SK-N-SH (cell line): ENCODE data around the gene PRKX. TPM values are rescaled to one million over a fixed set of nuclear protein-coding genes. Genes with fewer than 3 reads are reported as not detected.

Experiments
- CTCF ChIA-PET: fragments of 300-600, 350-600 bp; formaldehyde crosslinking; extraction: SDS; loops from one replicate; lab custom pipeline; 2021; lab: Yijun Ruan, JAX
- POLR2A ChIA-PET: fragments of 350-600 bp; sonication (Branson Sonifier 250); formaldehyde crosslinking; extraction: SDS; loops from one replicate; lab custom pipeline; 2020; ENCODE audit warnings: antibody characterized with exemption, inconsistent platforms; lab: Yijun Ruan, JAX
- DNase-seq: peaks from one replicate; pipeline ENCODE4 v3.0.0; 2012
- H2AFZ ChIP-seq: fragments of 200-600 bp; sonication (generic); 2 replicates; pipeline ENCODE4 v1.8.1; 2016; ENCODE audit warnings: antibody characterized with exemption, mild to moderate bottlenecking, low read depth
- H3F3A ChIP-seq: fragments of 200-600 bp; sonication (generic); replicated peaks from 2 replicates; pipeline ENCODE3; 2016; ENCODE audit warnings: antibody characterized with exemption, mild to moderate bottlenecking; ENCODE audit not compliant: insufficient read depth
- H3K27ac ChIP-seq, 2 experiments: fragments of 200-500 bp in 1 of 2; fragments of 200-600 bp in 1 of 2; sonication (Bioruptor generic) in 1 of 2; sonication (generic), shearing (Covaris generic) in 1 of 2; 2 replicates each; pipeline versions ENCODE4 v1.5.1 to v1.6.1; 2014 to 2016; ENCODE audit warnings: low read depth in 2 of 2, inconsistent platforms in 1 of 2, low read length in 1 of 2, mild to moderate bottlenecking in 1 of 2, mixed read lengths in 1 of 2
- H3K27me3 ChIP-seq: fragments of 200-600 bp; sonication (generic), shearing (Covaris generic); 2 replicates; pipeline ENCODE4 v1.6.1; 2016; ENCODE audit warnings: mixed run types; ENCODE audit not compliant: insufficient read depth
- H3K36me3 ChIP-seq, 2 experiments: fragments of 200-500 bp in 1 of 2; fragments of 200-600 bp in 1 of 2; sonication (Bioruptor generic) in 1 of 2; sonication (generic) in 1 of 2; replicated peaks in 1 of 2; 2 replicates each; pipeline versions ENCODE3 to v1.5.1; 2014 to 2016; ENCODE audit warnings: low read length in 1 of 2, mild to moderate bottlenecking in 1 of 2; ENCODE audit not compliant: insufficient read depth in 2 of 2, control insufficient read depth in 1 of 2
- H3K4me1 ChIP-seq, 2 experiments: fragments of 200-500 bp in 1 of 2; fragments of 200-600 bp in 1 of 2; sonication (Bioruptor generic) in 1 of 2; sonication (generic), shearing (Covaris generic) in 1 of 2; 2 replicates each; pipeline versions ENCODE4 v1.5.1 to v1.6.1; 2014 to 2016; ENCODE audit warnings: low read depth in 1 of 2, low read length in 1 of 2, mixed run types in 1 of 2; ENCODE audit not compliant: insufficient read depth in 2 of 2, control insufficient read depth in 1 of 2
- H3K4me2 ChIP-seq: fragments of 200-600 bp; sonication (generic), shearing (Covaris generic); 2 replicates; pipeline ENCODE4 v1.6.1; 2017; ENCODE audit warnings: mixed run types
- H3K4me3 ChIP-seq, 2 experiments: fragments of 200-500 bp in 1 of 2; fragments of 200-600 bp in 1 of 2; sonication (Bioruptor generic) in 1 of 2; sonication (generic), shearing (Covaris generic) in 1 of 2; 2 replicates each; pipeline versions ENCODE4 v1.5.1 to v1.8.1; 2014 to 2016; ENCODE audit warnings: low read depth in 2 of 2, inconsistent platforms in 1 of 2, low read length in 1 of 2, mild to moderate bottlenecking in 1 of 2, mixed read lengths in 1 of 2, moderate library complexity in 1 of 2
- H3K79me2 ChIP-seq: fragments of 200-600 bp; sonication (generic); 2 replicates; pipeline ENCODE4 v1.8.1; 2017; ENCODE audit warnings: mild to moderate bottlenecking; ENCODE audit not compliant: insufficient read depth
- H3K9ac ChIP-seq: fragments of 200-600 bp; sonication (generic); 2 replicates; pipeline ENCODE4 v1.6.1; 2017; ENCODE audit warnings: mixed run types
- H3K9me2 ChIP-seq: fragments of 200-600 bp; sonication (generic); 2 replicates; pipeline ENCODE4 v1.6.1; 2017; ENCODE audit warnings: mixed run types
- H3K9me3 ChIP-seq: fragments of 200-600 bp; sonication (generic); 2 replicates; pipeline ENCODE4 v1.6.1; 2017; ENCODE audit warnings: mixed run types, mild to moderate bottlenecking, moderate library complexity
- H4K20me1 ChIP-seq: fragments of 200-600 bp; sonication (generic); 2 replicates; pipeline ENCODE4 v1.6.1; 2017; ENCODE audit warnings: mild to moderate bottlenecking, mixed run types; ENCODE audit not compliant: insufficient read depth
- CHD2 ChIP-seq: fragments of 150-350 bp; IDR thresholded peaks from 2 replicates; pipeline ENCODE4 v1.6.1; 2018; ENCODE audit warnings: low read length; ENCODE audit not compliant: partially characterized antibody
- CTCF ChIP-seq: fragments of 200-600 bp; sonication (generic); IDR thresholded peaks from 2 replicates; pipeline ENCODE4 v1.6.1; 2017; ENCODE audit warnings: antibody characterized with exemption, mild to moderate bottlenecking, moderate library complexity
- EP300 ChIP-seq, 2 experiments: IDR thresholded peaks; 2 replicates each; pipeline versions ENCODE4 v1.4.0 to v1.6.1; 2012; ENCODE audit warnings: borderline replicate concordance in 1 of 2, low read depth in 1 of 2, low read length in 1 of 2
- FOXJ3 ChIP-seq: sonication (generic); formaldehyde crosslinking; IDR thresholded peaks from 2 replicates; pipeline ENCODE4 v1.5.1; 2020; ENCODE audit warnings: mild to moderate bottlenecking, missing genetic modification reagents
- FOXM1 ChIP-seq: IDR thresholded peaks from 2 replicates; pipeline ENCODE4 v1.4.0; 2012; ENCODE audit warnings: low read depth, mild to moderate bottlenecking
- GABPA ChIP-seq: IDR thresholded peaks from 2 replicates; pipeline ENCODE4 v1.4.0; 2012; ENCODE audit warnings: low read depth, mild to moderate bottlenecking
- IRF3 ChIP-seq: fragments of 150-350 bp; IDR thresholded peaks from 2 replicates; pipeline ENCODE4 v1.6.1; 2016; ENCODE audit warnings: mild to moderate bottlenecking, low read depth, low read length
- JUND ChIP-seq: IDR thresholded peaks from 2 replicates; pipeline ENCODE4 v1.4.0; 2012
- MAX ChIP-seq: IDR thresholded peaks from 2 replicates; pipeline ENCODE4 v1.4.0; 2012; ENCODE audit warnings: low read depth
- MEF2A ChIP-seq: IDR thresholded peaks from 2 replicates; pipeline ENCODE4 v1.4.0; 2012; ENCODE audit warnings: low read depth, borderline replicate concordance
- PBX3 ChIP-seq: IDR thresholded peaks from 2 replicates; pipeline ENCODE4; 2012
- RAD21 ChIP-seq: IDR thresholded peaks from 2 replicates; pipeline ENCODE4 v1.6.1; 2012; ENCODE audit warnings: mild to moderate bottlenecking, low read length
- RCOR1 ChIP-seq: fragments of 150-350 bp; IDR thresholded peaks from 2 replicates; pipeline ENCODE4 v1.6.1; 2017; ENCODE audit warnings: antibody characterized with exemption, low read length
- REST ChIP-seq: IDR thresholded peaks from 2 replicates; pipeline ENCODE4 v1.6.1; 2012; ENCODE audit warnings: mild to moderate bottlenecking, low read depth, low read length, moderate library complexity
- RXRA ChIP-seq: IDR thresholded peaks from 2 replicates; pipeline ENCODE4 v1.4.0; 2012; ENCODE audit warnings: low read depth, mild to moderate bottlenecking, borderline replicate concordance
- SIN3A ChIP-seq: IDR thresholded peaks from 2 replicates; pipeline ENCODE4 v1.6.1; 2012; ENCODE audit warnings: low read depth, mild to moderate bottlenecking, low read length, moderate library complexity, borderline replicate concordance
- SMC3 ChIP-seq: IDR thresholded peaks from 2 replicates; pipeline ENCODE4 v1.6.1; 2012; ENCODE audit warnings: low read depth, low read length, improper control_type of control experiment
- YY1 ChIP-seq: IDR thresholded peaks from 2 replicates; pipeline ENCODE4 v1.4.0; 2012; ENCODE audit warnings: low read depth, mild to moderate bottlenecking
- WGBS: methylation state at CpG from one replicate; pipeline ENCODE4 v1.1.6; 2017; ENCODE audit warnings: low lambda C conversion rate; 5-methylcytosine and 5-hydroxymethylcytosine counted together
- polyA plus RNA-seq, 3 experiments: library from polyadenylated mRNA; depleted of rRNA; stranded (reverse); fragments of >200 nt; gene quantifications; 2 replicates each; pipeline ENCODE4 v1.2.3, GENCODE V29; 2012

The PRKX gene
- polyA plus RNA-seq, 1 of the 3 experiments (the other 2 are of a cell fraction), result 6.5 TPM

GRCh38 chrX:3576886-3577501, 136.5 kb downstream of the PRKX start:
- no peaks in the 10 kb centered on the region for H3K79me2 ChIP-seq
- H3F3A ChIP-seq, result no peaks in the 10 kb centered on the region
- TF ChIP-seq EP300 (IDR thresholded peaks at IDR 0.05; ENCODE audit: borderline replicate concordance in 1 of 2, low read depth in 1 of 2, low read length in 1 of 2), result no peak
- no peak for TF ChIP-seq PBX3
- no peak for TF ChIP-seq RXRA
- no peak for TF ChIP-seq FOXJ3 (CRISPR knock-in tag)
- no peak for TF ChIP-seq REST
- TF ChIP-seq MAX, result no peak
- no peak for TF ChIP-seq CTCF
- TF ChIP-seq GABPA, result no peak
- no peak for TF ChIP-seq SIN3A
- no peak for TF ChIP-seq JUND
- TF ChIP-seq CHD2, result no peak
- TF ChIP-seq SMC3, result no peak
- TF ChIP-seq IRF3, result no peak
- TF ChIP-seq FOXM1, result no peak
- no peak for TF ChIP-seq YY1
- no peak for TF ChIP-seq RCOR1
- no peak for TF ChIP-seq RAD21
- no peak for TF ChIP-seq MEF2A
- no peaks in the 10 kb centered on the region for H3K36me3 ChIP-seq
- no peak for DNase-seq
- H3K9me3 ChIP-seq, result no peaks in the 10 kb centered on the region
- H4K20me1 ChIP-seq, result no peaks in the 10 kb centered on the region
- 23% methylated on average over 11 of the region's 11 CpGs for WGBS
- H3K27me3 ChIP-seq, result no peaks in the 10 kb centered on the region
- ChIA-PET CTCF (no interaction called here), POLR2A (no interaction called here)
- no peak overlapping the region for H3K9ac ChIP-seq
- no peaks in the 10 kb centered on the region for H3K9me2 ChIP-seq
- no peaks in the 10 kb centered on the region for H3K4me1 ChIP-seq
- no peak overlapping the region for H3K4me2 ChIP-seq
- no peak overlapping the region for H3K27ac ChIP-seq
- no peak overlapping the region for H3K4me3 ChIP-seq
- H2AFZ ChIP-seq, result no peak overlapping the region
